GM12891 (cell line): ENCODE data around the gene FAM181A.

ENCODE experiments used
- DNase-seq: peaks from one replicate; pipeline ENCODE4 v3.0.0; 2011; ENCODE audit warnings: low spot score; ENCODE audit not compliant: insufficient read length
- FAIRE-seq: peaks from 2 replicates; lab custom pipeline; 2011; peaks lifted over from hg19 to GRCh38; lab: Jason Lieb, UNC
- PAX5 ChIP-seq: IDR thresholded peaks from 2 replicates; pipeline ENCODE4 v1.6.1; 2011; ENCODE audit warnings: low read length, moderate library complexity, mild to moderate bottlenecking; ENCODE audit not compliant: insufficient read depth, severe bottlenecking
- POLR2A ChIP-seq: IDR thresholded peaks from 2 replicates; pipeline ENCODE4 v1.6.1; 2011; ENCODE audit warnings: low read depth, low read length, control low read depth
- POLR2AphosphoS5 ChIP-seq: IDR thresholded peaks from 2 replicates; pipeline ENCODE4 v1.6.1; 2011; ENCODE audit warnings: low read depth, low read length, control low read depth
- POU2F2 ChIP-seq: IDR thresholded peaks from 2 replicates; pipeline ENCODE4 v1.6.1; 2011; ENCODE audit warnings: low read depth, mild to moderate bottlenecking, control low read depth, low read length, moderate library complexity
- SPI1 ChIP-seq: IDR thresholded peaks from 2 replicates; pipeline ENCODE4 v1.6.1; 2011; ENCODE audit warnings: low read depth, low read length, control low read depth
- TAF1 ChIP-seq: IDR thresholded peaks from 2 replicates; pipeline ENCODE4 v1.6.1; 2011; ENCODE audit warnings: low read depth, low read length, control low read depth

FAM181A gene

GRCh38 chr14:93938751-93939303, 11.7 kb downstream of the FAM181A start:
- no peak for TF ChIP-seq TAF1
- no peak for TF ChIP-seq POLR2A
- no peak for TF ChIP-seq POU2F2
- no peak for TF ChIP-seq PAX5
- no peak for TF ChIP-seq SPI1
- no peak for TF ChIP-seq POLR2AphosphoS5
- no peak for FAIRE-seq

GRCh38 chr14:93939304-93940229, 12.4 kb downstream of the FAM181A start:
- TF ChIP-seq POLR2A = no peak
- peak; percentile 61 for TF ChIP-seq PAX5
- no peak for TF ChIP-seq SPI1
- TF ChIP-seq POLR2AphosphoS5 = no peak
- FAIRE-seq (peak; percentile 94), DNase-seq (peak; percentile 91)

More at GRCh38 chr14:93938751-93939303, 11.7 kb downstream of the FAM181A start:
- no peak for DNase-seq

- no peak for DNase-seq
- TF ChIP-seq POLR2AphosphoS5 (no peak), SPI1 (no peak), POU2F2 (no peak), TAF1 (no peak), POLR2A (no peak), PAX5 (no peak)
- no peak for FAIRE-seq
Measured at GRCh38 chr14:93940437-93940836, 13.3 kb downstream of the FAM181A start.

DNA sequence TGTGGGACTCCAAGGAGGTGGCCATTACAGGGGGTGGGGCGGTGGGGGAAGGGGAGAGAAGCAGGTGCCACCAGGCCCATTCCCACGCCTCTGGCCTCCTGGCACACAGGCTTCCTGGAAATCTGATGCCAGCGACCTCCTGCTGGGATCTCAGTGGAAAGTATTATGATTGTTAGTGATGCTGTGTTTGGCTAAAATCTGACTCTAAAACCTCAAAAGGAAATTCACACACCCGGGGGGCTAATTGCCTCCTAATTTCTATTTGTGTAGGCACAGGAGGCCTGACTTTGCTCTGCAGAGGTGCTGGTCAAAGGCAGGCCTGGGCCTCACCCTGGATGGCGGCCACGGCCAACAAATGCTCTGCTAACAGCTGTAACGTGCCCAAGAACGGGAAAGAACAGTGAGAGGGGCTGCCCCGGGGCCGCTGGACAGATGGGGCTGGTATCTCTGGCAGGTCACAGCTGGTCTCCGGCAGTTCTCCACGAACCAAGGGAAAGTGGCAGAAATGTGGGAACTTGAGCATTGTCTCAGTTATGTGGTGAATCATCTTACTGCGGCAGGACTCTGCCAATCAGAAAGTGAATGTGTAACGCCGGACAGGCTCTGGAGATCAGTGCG, 14.3 kb downstream of the FAM181A start:
- no peak for DNase-seq
- no peak for TF ChIP-seq PAX5
- no peak for TF ChIP-seq POLR2A
- no peak for TF ChIP-seq TAF1
- TF ChIP-seq SPI1 = no peak
- TF ChIP-seq POU2F2 = no peak
- no peak for TF ChIP-seq POLR2AphosphoS5
- no peak for FAIRE-seq

DNA sequence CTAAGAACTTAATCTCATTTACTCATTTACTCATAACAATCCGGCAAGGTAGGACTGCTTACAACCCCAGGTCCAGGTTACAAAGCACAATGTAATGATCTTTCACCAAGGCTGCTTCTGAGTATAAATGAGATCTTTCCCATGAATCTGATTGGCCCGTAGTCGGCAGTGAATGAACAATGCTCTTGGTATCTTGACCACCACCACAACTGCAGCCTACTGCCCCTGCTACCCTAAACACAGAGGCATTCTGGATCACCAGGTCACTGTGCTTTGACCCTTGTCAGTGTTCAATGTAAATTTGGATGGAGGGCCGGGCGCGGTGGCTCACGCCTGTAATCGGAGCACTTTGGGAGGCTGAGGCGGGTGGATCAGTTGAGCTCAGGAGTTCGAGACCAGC, 15.9 kb downstream of the FAM181A start:
- TF ChIP-seq TAF1 = no peak
- no peak for TF ChIP-seq POU2F2
- TF ChIP-seq PAX5 = no peak
- no peak for TF ChIP-seq POLR2A
- no peak for TF ChIP-seq POLR2AphosphoS5
- TF ChIP-seq SPI1 = no peak
- DNase-seq = no peak
- no peak for FAIRE-seq

GRCh38 chr14:93943930-93944329, 16.8 kb downstream of the FAM181A start:
- FAIRE-seq (no peak), DNase-seq (no peak)
- TF ChIP-seq POU2F2 (no peak), TAF1 (no peak), SPI1 (no peak), PAX5 (no peak), POLR2A (no peak), POLR2AphosphoS5 (no peak)

- TF ChIP-seq POLR2A (no peak), POU2F2 (no peak), SPI1 (no peak), POLR2AphosphoS5 (no peak), PAX5 (no peak), TAF1 (no peak)
- no peak for FAIRE-seq
- no peak for DNase-seq
Measured at GRCh38 chr14:93944348-93945069, 17.4 kb downstream of the FAM181A start.

DNA sequence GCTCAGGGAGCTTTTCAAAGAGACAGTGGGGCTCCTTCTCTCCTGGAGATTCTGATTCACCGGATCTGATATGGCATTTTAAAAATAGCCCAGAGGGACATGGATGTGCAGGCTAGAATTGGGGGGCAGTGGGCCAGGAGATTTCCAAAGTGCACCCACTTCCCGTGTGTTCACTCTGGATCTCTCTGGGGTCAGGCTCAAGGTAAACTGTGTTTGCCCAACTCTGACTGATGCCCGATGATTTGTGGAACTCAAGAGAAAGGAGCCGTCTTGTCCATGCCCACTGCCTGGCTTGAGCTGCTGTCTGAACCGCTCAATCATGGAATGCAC, 17.9 kb downstream of the FAM181A start:
- DNase-seq (no peak), FAIRE-seq (no peak)
- TF ChIP-seq POLR2AphosphoS5 (no peak), POU2F2 (no peak), PAX5 (no peak), TAF1 (no peak), SPI1 (no peak), POLR2A (no peak)

DNA sequence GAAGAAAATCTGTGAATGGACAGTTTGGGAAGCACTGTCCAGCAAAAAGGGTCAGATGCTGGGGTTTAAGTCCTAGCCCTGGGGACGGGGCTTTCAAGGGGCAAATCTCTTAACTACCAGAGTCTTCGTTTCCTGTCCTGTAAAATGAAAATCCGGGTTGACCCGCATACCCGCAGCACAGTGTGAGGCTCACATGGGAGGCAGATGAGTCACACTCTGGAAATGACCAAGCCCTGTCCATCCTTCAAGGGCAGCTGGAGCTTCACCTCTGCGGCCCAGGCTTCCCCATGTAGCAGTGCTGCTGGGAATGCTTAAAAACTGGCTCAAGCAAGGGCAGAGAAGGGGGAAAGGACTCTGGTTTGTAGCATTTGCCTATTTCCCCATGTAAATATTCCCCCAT, 19.0 kb downstream of the FAM181A start:
- FAIRE-seq = no peak
- TF ChIP-seq POLR2AphosphoS5 = no peak
- TF ChIP-seq TAF1 = no peak
- no peak for TF ChIP-seq PAX5
- TF ChIP-seq SPI1 = no peak
- TF ChIP-seq POLR2A = no peak
- no peak for TF ChIP-seq POU2F2
- no peak for DNase-seq
